ENCODE measurements around the gene OR6Q1. TPM values are rescaled to one million over a fixed set of nuclear protein-coding genes. Genes with fewer than 3 reads are reported as not detected.

OR6Q1 gene
- total and polyA plus RNA-seq, 2 of the 13 experiments (the other 11 are each of a cell fraction or from before 2014, with no cell fraction given) = not detected

- no peaks in the 10 kb centered on the region for H4K20me1 ChIP-seq (ENCODE audit: insufficient read depth, low read length)
- H3K9me3 ChIP-seq (ENCODE audit: low read length) = no peaks in the 10 kb centered on the region
- no peak for DNase-seq (ENCODE audit: low spot score)
- CTCF ChIA-PET (ENCODE audit: low intra/inter-chr PET ratio, low total read pairs) = no interaction called here
- in situ Hi-C loops (cut with HindIII; ENCODE audit: extremely low pct_ligation_motif_present, low pct_unique_long_range_greater_than_20kb) (no loop called here), intact Hi-C loops (cut with micrococcal nuclease; ENCODE audit: unreplicated experiment) (loop anchor here (10.0 kb wide), 1 partner anchor 63 kb away; no protein-coding TSS in a partner anchor)
- H3K27ac ChIP-seq (ENCODE audit: extremely low read length, insufficient read depth, low read length) = no peak overlapping the region
- H3K4me3 ChIP-seq (replicated peaks in 1 of 3; ENCODE audit: insufficient read depth in 1 of 3, low read depth in 2 of 3, low read length in 3 of 3) = no peak overlapping the region
- H3K27me3 ChIP-seq (ENCODE audit: control insufficient read depth in 1 of 2, insufficient read depth in 2 of 2, low read length in 2 of 2) = no peaks in the 10 kb centered on the region
- H2AFZ ChIP-seq (ENCODE audit: low read length) = no peak overlapping the region
- H3K36me3 ChIP-seq (replicated peaks in 1 of 2; ENCODE audit: control insufficient read depth in 1 of 2, insufficient read depth in 2 of 2, low read length in 2 of 2) = no peaks in the 10 kb centered on the region
- no peaks in the 10 kb centered on the region for H3K79me2 ChIP-seq (ENCODE audit: insufficient read depth, low read length)
- ATAC-seq = no peak
- POLR2A ChIA-PET = no interaction called here
- BruUV-seq (replicated peaks) = no TSS peak
- peaks cover 73% of the 10 kb centered on the region for H3K4me1 ChIP-seq (ENCODE audit: insufficient read depth, low read length)
- TF ChIP-seq SP4 (CRISPR knock-in tag; IDR thresholded peaks at IDR 0.05) (no peak), ZGPAT (CRISPR knock-in tag; IDR thresholded peaks at IDR 0.05) (no peak), PPARG (CRISPR knock-in tag; conservative IDR thresholded peaks at IDR 0.05) (no peak)
- no peak for FAIRE-seq
- no peak overlapping the region for H3K4me2 ChIP-seq (ENCODE audit: low read depth, low read length)
- no peak overlapping the region for H3K9ac ChIP-seq (ENCODE audit: insufficient read depth, low read depth, low read length)
- WGBS (ENCODE audit: low lambda C conversion rate) = 75% methylated on average over 3 of the region's 3 CpGs
Measured at GRCh38 chr11:58057481-58057880, 26.7 kb downstream of the OR6Q1 start.

GRCh38 chr11:58058276-58059006, 27.7 kb downstream of the OR6Q1 start:
- Histone ChIP-seq H3K79me2 (ENCODE audit: insufficient read depth, low read length) (no peaks in the 10 kb centered on the region), H3K9ac (ENCODE audit: insufficient read depth, low read depth, low read length) (0 out of 2 replicates have a peak overlapping the region, but pooled peaks have one; percentile 7), H3K9me3 (ENCODE audit: low read length) (no peaks in the 10 kb centered on the region), H3K4me3 (replicated peaks in 1 of 3; ENCODE audit: insufficient read depth in 1 of 3, low read depth in 2 of 3, low read length in 3 of 3) (no peak overlapping the region), H3K27me3 (ENCODE audit: control insufficient read depth in 1 of 2, insufficient read depth in 2 of 2, low read length in 2 of 2) (no peaks in the 10 kb centered on the region), H3K36me3 (replicated peaks in 1 of 2; ENCODE audit: control insufficient read depth in 1 of 2, insufficient read depth in 2 of 2, low read length in 2 of 2) (no peaks in the 10 kb centered on the region), H3K27ac (ENCODE audit: extremely low read length, insufficient read depth, low read length) (peak overlapping the region; percentile 42), H3K4me2 (ENCODE audit: low read depth, low read length) (no peak overlapping the region), H2AFZ (ENCODE audit: low read length) (no peak overlapping the region), H3K4me1 (ENCODE audit: insufficient read depth, low read length) (peaks cover 79% of the 10 kb centered on the region), H4K20me1 (ENCODE audit: insufficient read depth, low read length) (no peaks in the 10 kb centered on the region)
- no TSS peak for BruUV-seq (replicated peaks)
- DNase-seq (ENCODE audit: low spot score) = no peak
- intact Hi-C loops (cut with micrococcal nuclease; ENCODE audit: unreplicated experiment) = loop anchor here (10.0 kb wide), 1 partner anchor 64 kb away; no protein-coding TSS in a partner anchor
- TF ChIP-seq ZNF687 (CRISPR knock-in tag; IDR thresholded peaks at IDR 0.05) (peak; percentile 5; the same call in 1 of the 2 replicates), ARID3A (IDR thresholded peaks at IDR 0.05; ENCODE audit: low read depth, low read length) (no peak)
- WGBS (ENCODE audit: low lambda C conversion rate) = 86% methylated on average over 11 of the region's 13 CpGs
- FAIRE-seq = no peak
- CTCF ChIA-PET (ENCODE audit: low intra/inter-chr PET ratio, low total read pairs) = no interaction called here
- POLR2A ChIA-PET = interaction anchor here (0.6 kb wide), 1 partner anchor 347 kb away, joined by 3 read pairs; the partner anchor contains the start of gene MED19
- in situ Hi-C loops (cut with HindIII; ENCODE audit: extremely low pct_ligation_motif_present, low pct_unique_long_range_greater_than_20kb) = no loop called here
- ATAC-seq = no peak; the same call in 2 of the 3 replicates
